ENCODE data around the gene PCDH9. TPM values are rescaled to one million over a fixed set of nuclear protein-coding genes. Genes with fewer than 3 reads are reported as not detected.

The PCDH9 gene
- total RNA-seq, 1 experiment from 2014 or later, result 4.2 TPM

- no peaks in the 10 kb centered on the region for H3K27me3 ChIP-seq (ENCODE audit: control insufficient read depth, insufficient read depth, low read length)
- no peak overlapping the region for H3K4me3 ChIP-seq (ENCODE audit: low read depth in 2 of 2, low read length in 2 of 2)
- H3K4me1 ChIP-seq (ENCODE audit: control insufficient read depth, insufficient read depth, low read length), result no peaks in the 10 kb centered on the region
- CTCF ChIA-PET, result no interaction called here
- no TSS peak for BruUV-seq (replicated peaks)
- in situ Hi-C loops (cut with HindIII; ENCODE audit: low pct_unique_long_range_greater_than_20kb, low sequenced_read_pairs), result no loop called here
- intact Hi-C loops (cut with micrococcal nuclease; ENCODE audit: unreplicated experiment), result no loop called here
- no peaks in the 10 kb centered on the region for H3K9me3 ChIP-seq (ENCODE audit: control insufficient read depth, insufficient read depth, low read depth, low read length)
- DNase-seq (ENCODE audit: low read depth, low spot score) (no peak), ATAC-seq (no peak)
- POLR2A ChIA-PET, result no interaction called here
- no peaks in the 10 kb centered on the region for H3K36me3 ChIP-seq (ENCODE audit: control insufficient read depth, insufficient read depth, low read length)
- TF ChIP-seq REST (IDR thresholded peaks at IDR 0.05; ENCODE audit: insufficient read depth in 1 of 2, low read depth in 2 of 2, low read length in 1 of 2) (no peak), POLR2AphosphoS5 (IDR thresholded peaks at IDR 0.05; ENCODE audit: low read depth, low read length) (no peak), SIN3A (IDR thresholded peaks at IDR 0.05; ENCODE audit: borderline replicate concordance, insufficient read depth, low read depth, low read length) (no peak), TCF7L2 (IDR thresholded peaks at IDR 0.05; ENCODE audit: low read depth, low read length) (no peak), CTCF (IDR thresholded peaks at IDR 0.05) (no peak)
- H3K27ac ChIP-seq (ENCODE audit: low read length), result no peak overlapping the region
Observed at GRCh38 chr13:67015976-67016600, 214.0 kb downstream of the PCDH9 start.

GRCh38 chr13:67014399-67014798, 215.7 kb downstream of the PCDH9 start:
- Histone ChIP-seq H3K9me3 (ENCODE audit: control insufficient read depth, insufficient read depth, low read depth, low read length) (no peaks in the 10 kb centered on the region), H3K27ac (ENCODE audit: low read length) (no peak overlapping the region), H3K4me1 (ENCODE audit: control insufficient read depth, insufficient read depth, low read length) (no peaks in the 10 kb centered on the region), H3K4me3 (ENCODE audit: low read depth in 2 of 2, low read length in 2 of 2) (no peak overlapping the region), H3K27me3 (ENCODE audit: control insufficient read depth, insufficient read depth, low read length) (no peaks in the 10 kb centered on the region), H3K36me3 (ENCODE audit: control insufficient read depth, insufficient read depth, low read length) (no peaks in the 10 kb centered on the region)
- intact Hi-C loops (cut with micrococcal nuclease; ENCODE audit: unreplicated experiment) (no loop called here), in situ Hi-C loops (cut with HindIII; ENCODE audit: low pct_unique_long_range_greater_than_20kb, low sequenced_read_pairs) (no loop called here)
- DNase-seq (ENCODE audit: low read depth, low spot score) (no peak), ATAC-seq (no peak)
- no peak for TF ChIP-seq REST (IDR thresholded peaks at IDR 0.05; ENCODE audit: insufficient read depth in 1 of 2, low read depth in 2 of 2, low read length in 1 of 2)
- no peak for TF ChIP-seq TCF7L2 (IDR thresholded peaks at IDR 0.05; ENCODE audit: low read depth, low read length)
- TF ChIP-seq SIN3A (IDR thresholded peaks at IDR 0.05; ENCODE audit: borderline replicate concordance, insufficient read depth, low read depth, low read length), result no peak
- no peak for TF ChIP-seq CTCF (IDR thresholded peaks at IDR 0.05)
- TF ChIP-seq POLR2AphosphoS5 (IDR thresholded peaks at IDR 0.05; ENCODE audit: low read depth, low read length), result no peak
- ChIA-PET POLR2A (no interaction called here), CTCF (no interaction called here)
- no TSS peak for BruUV-seq (replicated peaks)
